Keratinocyte (primary cell): ENCODE results near the gene CGNL1. TPM values are rescaled to one million over a fixed set of nuclear protein-coding genes. Genes with fewer than 3 reads are reported as not detected.

Experiments used
- DNase-seq: peaks from one replicate; pipeline ENCODE4 v3.0.0-alpha.2; 2011; ENCODE audit warnings: low read depth, missing footprints, low spot score
- FAIRE-seq: peaks from 2 replicates; lab custom pipeline; 2011; peaks lifted over from hg19 to GRCh38; lab: Jason Lieb, UNC
- H2AFZ ChIP-seq: 2 replicates; pipeline ENCODE4 v1.6.0; 2012; ENCODE audit warnings: low read length, control low read depth, inconsistent platforms; ENCODE audit not compliant: control insufficient read depth
- H3K27ac ChIP-seq: 2 replicates; pipeline ENCODE4 v1.5.1; 2011; ENCODE audit warnings: low read length; ENCODE audit not compliant: control insufficient read depth, insufficient read depth
- H3K27me3 ChIP-seq: 3 replicates; pipeline ENCODE4 v1.6.0; 2011; ENCODE audit warnings: low read length; ENCODE audit not compliant: control insufficient read depth, insufficient read depth; ENCODE audit errors: extremely low read depth
- H3K36me3 ChIP-seq, 2 experiments: 2 replicates in 1 of 2; 3 replicates in 1 of 2; pipeline ENCODE4 v1.5.1; 2011; ENCODE audit warnings: low read length in 2 of 2, mild to moderate bottlenecking in 1 of 2; ENCODE audit not compliant: control insufficient read depth in 2 of 2, insufficient read depth in 2 of 2; ENCODE audit errors: extremely low read depth in 1 of 2
- H3K4me1 ChIP-seq: 3 replicates; pipeline ENCODE4 v1.5.1; 2011; ENCODE audit warnings: low read length; ENCODE audit not compliant: control insufficient read depth, insufficient read depth; ENCODE audit errors: extremely low read depth
- H3K4me2 ChIP-seq: 3 replicates; pipeline ENCODE4 v1.6.0; 2011; ENCODE audit warnings: low read depth, low read length; ENCODE audit not compliant: control insufficient read depth, insufficient read depth; ENCODE audit errors: extremely low read depth
- H3K4me3 ChIP-seq, 3 experiments: fragments of 200-600 bp in 1 of 3; sonication (generic) in 1 of 3; 2 replicates in 2 of 3; 3 replicates in 1 of 3; pipeline ENCODE4 v1.5.1; 2011 to 2016; ENCODE audit warnings: low read length in 3 of 3, mild to moderate bottlenecking in 3 of 3, control low read depth in 2 of 3, inconsistent platforms in 1 of 3, low read depth in 1 of 3, mixed read lengths in 1 of 3, mixed run types in 1 of 3, moderate library complexity in 1 of 3; ENCODE audit not compliant: control insufficient read depth in 2 of 3, insufficient read depth in 2 of 3; ENCODE audit errors: extremely low read depth in 1 of 3
- H3K79me2 ChIP-seq: 2 replicates; pipeline ENCODE4 v1.6.0; 2012; ENCODE audit warnings: low read length; ENCODE audit not compliant: control insufficient read depth, insufficient read depth
- H3K9ac ChIP-seq: 3 replicates; pipeline ENCODE4 v1.6.0; 2011; ENCODE audit warnings: low read length; ENCODE audit not compliant: control insufficient read depth, insufficient read depth; ENCODE audit errors: extremely low read depth
- H3K9me1 ChIP-seq: 3 replicates; pipeline ENCODE4 v1.6.0; 2011; ENCODE audit warnings: low read length; ENCODE audit not compliant: control insufficient read depth, insufficient read depth; ENCODE audit errors: extremely low read depth
- H3K9me3 ChIP-seq: 2 replicates; pipeline ENCODE4 v1.5.1; 2012; ENCODE audit warnings: low read depth, low read length; ENCODE audit not compliant: control insufficient read depth
- H4K20me1 ChIP-seq: 3 replicates; pipeline ENCODE4 v1.6.0; 2011; ENCODE audit warnings: low read length; ENCODE audit not compliant: control insufficient read depth, insufficient read depth; ENCODE audit errors: extremely low read depth
- EZH2 ChIP-seq: IDR thresholded peaks from one replicate; pipeline ENCODE4 v1.6.1; 2012; ENCODE audit warnings: inconsistent platforms, mild to moderate bottlenecking, low read length, moderate library complexity
- dilution Hi-C: fragments of 300-500 bp; cut with MboI; formaldehyde crosslinking; loops from one replicate; pipeline ENCODE4 v1.7.0; 2020; ENCODE audit warnings: low sequenced_read_pairs; ENCODE audit not compliant: extremely low pct_ligation_motif_present
- polyA plus RNA-seq, 5 experiments: library from polyadenylated mRNA; depleted of rRNA in 3 of 5; stranded (reverse) in 3 of 5; stranded (forward) in 1 of 5; unstranded in 1 of 5; fragments of >200 nt; gene quantifications; 1 replicate in 1 of 5; 2 replicates in 3 of 5; 3 replicates in 1 of 5; pipeline versions ENCODE4 v1.2.1 to v1.2.3, GENCODE V29; 2011 to 2012; ENCODE audit warnings: missing spikeins in 2 of 5, low read depth in 1 of 5, low replicate concordance in 1 of 5
- TF ChIP-seq, protein P1 (sequence below), 3 experiments: IDR thresholded peaks in 1 of 3; conservative IDR thresholded peaks in 1 of 3; optimal IDR thresholded peaks in 1 of 3; 2 replicates in 2 of 3; 3 replicates in 1 of 3; pipeline versions ENCODE3 to v1.5.1; 2011; ENCODE audit warnings: low read length in 3 of 3, mild to moderate bottlenecking in 3 of 3, moderate library complexity in 2 of 3, control low read depth in 1 of 3, inconsistent platforms in 1 of 3; ENCODE audit not compliant: insufficient read depth in 2 of 3; ENCODE audit errors: extremely low read depth in 1 of 3

The CGNL1 gene
- polyA plus RNA-seq, 1 donor (not counting 4 experiments of a cell fraction or from before 2014, with no cell fraction given), result 0.05 TPM

DNA sequence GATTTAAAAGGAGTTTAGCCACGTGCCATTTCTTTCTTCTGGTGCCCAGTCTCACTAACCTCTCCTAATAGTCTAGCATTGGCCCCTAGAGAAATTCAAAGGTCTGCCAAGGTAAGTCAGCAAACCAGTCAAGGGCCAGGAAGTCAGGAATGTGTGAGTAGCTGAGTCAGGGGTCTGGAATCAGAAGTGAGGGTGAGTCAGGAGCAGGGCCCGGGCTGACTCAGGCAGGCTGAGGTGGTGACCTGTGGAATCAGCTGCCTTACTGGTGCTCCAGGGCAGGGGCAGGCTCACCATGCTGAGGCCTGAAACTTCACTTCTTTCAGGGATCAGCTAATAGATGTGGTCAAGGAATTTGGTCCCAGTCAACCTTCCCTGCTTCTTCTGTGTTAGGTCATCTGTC lies 109.6 kb downstream of the CGNL1 start:
- no peak overlapping the region for H3K4me3 ChIP-seq
- peaks cover 27% of the 10 kb centered on the region for H3K4me1 ChIP-seq
- DNase-seq (peak; percentile 85), FAIRE-seq (peak; percentile 98)
- no peak overlapping the region for H2AFZ ChIP-seq
- peak overlapping the region; percentile 52 for H3K27ac ChIP-seq
- no peaks in the 10 kb centered on the region for H3K79me2 ChIP-seq
- H3K9me1 ChIP-seq, result no peaks in the 10 kb centered on the region
- no peaks in the 10 kb centered on the region for H4K20me1 ChIP-seq
- dilution Hi-C loops, result no loop called here
- no peaks in the 10 kb centered on the region for H3K27me3 ChIP-seq
- no peak overlapping the region for H3K9ac ChIP-seq
- no peaks in the 10 kb centered on the region for H3K9me3 ChIP-seq
- peak overlapping the region; percentile 69 for H3K4me2 ChIP-seq
- no peaks in the 10 kb centered on the region for H3K36me3 ChIP-seq
- TF ChIP-seq, protein P1, sequence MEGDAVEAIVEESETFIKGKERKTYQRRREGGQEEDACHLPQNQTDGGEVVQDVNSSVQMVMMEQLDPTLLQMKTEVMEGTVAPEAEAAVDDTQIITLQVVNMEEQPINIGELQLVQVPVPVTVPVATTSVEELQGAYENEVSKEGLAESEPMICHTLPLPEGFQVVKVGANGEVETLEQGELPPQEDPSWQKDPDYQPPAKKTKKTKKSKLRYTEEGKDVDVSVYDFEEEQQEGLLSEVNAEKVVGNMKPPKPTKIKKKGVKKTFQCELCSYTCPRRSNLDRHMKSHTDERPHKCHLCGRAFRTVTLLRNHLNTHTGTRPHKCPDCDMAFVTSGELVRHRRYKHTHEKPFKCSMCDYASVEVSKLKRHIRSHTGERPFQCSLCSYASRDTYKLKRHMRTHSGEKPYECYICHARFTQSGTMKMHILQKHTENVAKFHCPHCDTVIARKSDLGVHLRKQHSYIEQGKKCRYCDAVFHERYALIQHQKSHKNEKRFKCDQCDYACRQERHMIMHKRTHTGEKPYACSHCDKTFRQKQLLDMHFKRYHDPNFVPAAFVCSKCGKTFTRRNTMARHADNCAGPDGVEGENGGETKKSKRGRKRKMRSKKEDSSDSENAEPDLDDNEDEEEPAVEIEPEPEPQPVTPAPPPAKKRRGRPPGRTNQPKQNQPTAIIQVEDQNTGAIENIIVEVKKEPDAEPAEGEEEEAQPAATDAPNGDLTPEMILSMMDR (optimal IDR thresholded peaks at IDR 0.05 in 1 of 3, IDR thresholded peaks at IDR 0.05 in 1 of 3, conservative IDR thresholded peaks at IDR 0.05 in 1 of 3; ENCODE audit: extremely low read depth in 1 of 3, insufficient read depth in 2 of 3, low read length in 3 of 3), result no peak
- no peak for TF ChIP-seq EZH2

DNA sequence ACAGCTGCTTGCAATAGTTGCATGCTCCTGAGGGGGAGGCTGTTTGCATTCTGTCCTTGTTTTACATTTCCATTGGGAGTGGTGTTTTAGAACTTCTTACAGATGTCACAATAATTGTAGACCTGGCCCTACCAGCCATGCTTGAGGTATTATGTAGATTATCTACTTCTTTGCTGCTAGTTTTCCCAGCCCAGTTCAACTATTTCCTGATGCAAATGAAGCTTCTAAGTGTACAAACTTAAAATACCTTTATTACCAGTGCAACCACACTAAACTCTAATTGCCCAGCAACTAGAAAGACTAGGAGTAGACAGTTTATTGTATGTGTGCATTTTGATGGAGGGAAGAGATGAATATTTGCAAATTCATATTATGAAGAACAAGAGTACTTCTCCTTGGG lies 110.5 kb downstream of the CGNL1 start:
- H3K4me3 ChIP-seq, result no peak overlapping the region
- no peak overlapping the region for H2AFZ ChIP-seq
- no peaks in the 10 kb centered on the region for H3K9me1 ChIP-seq
- H3K9ac ChIP-seq, result no peak overlapping the region
- H3K36me3 ChIP-seq, result no peaks in the 10 kb centered on the region
- H3K9me3 ChIP-seq, result no peaks in the 10 kb centered on the region
- H3K27ac ChIP-seq, result no peak overlapping the region
- H3K27me3 ChIP-seq, result no peaks in the 10 kb centered on the region
- TF ChIP-seq, protein P1 (optimal IDR thresholded peaks at IDR 0.05 in 1 of 3, IDR thresholded peaks at IDR 0.05 in 1 of 3, conservative IDR thresholded peaks at IDR 0.05 in 1 of 3; ENCODE audit: extremely low read depth in 1 of 3, insufficient read depth in 2 of 3, low read length in 3 of 3), result peak in 2 of 3 experiments; percentile 5 to 11
- no peak for TF ChIP-seq EZH2
- H3K4me2 ChIP-seq, result no peak overlapping the region
- peaks cover 18% of the 10 kb centered on the region for H3K4me1 ChIP-seq
- FAIRE-seq (no peak), DNase-seq (no peak)
- no peaks in the 10 kb centered on the region for H4K20me1 ChIP-seq
- H3K79me2 ChIP-seq, result no peaks in the 10 kb centered on the region
- dilution Hi-C loops, result no loop called here
